GM12878 (cell line): ENCODE results near the gene RIPOR3. TPM values are rescaled to one million over a fixed set of nuclear protein-coding genes. Genes with fewer than 3 reads are reported as not detected.

Experiments used
- ATAC-seq: fragments of 200-7000 bp; cut with Tn5 transposase; 3 replicates; pipeline ENCODE4 v1.9.1; 2020; ENCODE audit warnings: mild to moderate bottlenecking, moderate library complexity
- BruUV-seq: library from RNA; stranded (reverse); fragments of 400-500 nt; replicated peaks from 2 replicates; lab custom pipeline; 2021; lab: Mats Ljungman, UMichigan
- CTCF ChIA-PET: fragments of 300-600 bp; sonication (Branson Sonifier 250); formaldehyde crosslinking; extraction: SDS; loops from one replicate; lab custom pipeline; 2021; ENCODE audit warnings: inconsistent platforms; lab: Yijun Ruan, JAX
- POLR2A ChIA-PET: fragments of 350-600 bp; formaldehyde crosslinking; extraction: SDS; loops from one replicate; lab custom pipeline; 2021; ENCODE audit warnings: inconsistent platforms; lab: Charles Lee
- RAD21 ChIA-PET: fragments of 300-600 bp; sonication (Branson Sonifier 250); formaldehyde crosslinking; loops from one replicate; lab custom pipeline; 2023; ENCODE audit warnings: antibody characterized with exemption; ENCODE audit not compliant: unreplicated experiment; lab: Charles Lee
- SMC1A ChIA-PET: fragments of 300-600 bp; sonication (Branson Sonifier 250); formaldehyde crosslinking; loops from one replicate; lab custom pipeline; 2023; ENCODE audit not compliant: unreplicated experiment, uncharacterized antibody; lab: Charles Lee
- DNase-seq: peaks from one replicate; pipeline ENCODE4 v3.0.0-alpha.2; 2011; ENCODE audit warnings: low read depth, low spot score
- FAIRE-seq: peaks from 3 replicates; lab custom pipeline; 2011; peaks lifted over from hg19 to GRCh38; lab: Jason Lieb, UNC
- H2AFZ ChIP-seq: 2 replicates; pipeline ENCODE4 v1.6.0; 2011; ENCODE audit warnings: low read depth, low read length, control low read depth; ENCODE audit not compliant: control insufficient read depth
- H3K27ac ChIP-seq: 2 replicates; pipeline ENCODE4 v1.5.1; 2011; ENCODE audit warnings: control low read depth; ENCODE audit not compliant: control insufficient read depth, insufficient read depth
- H3K27me3 ChIP-seq, 2 experiments: replicated peaks in 1 of 2; 2 replicates each; pipeline versions ENCODE4 v1.6.0 to v1.6.1; 2011; ENCODE audit warnings: low read length in 1 of 2; ENCODE audit not compliant: control insufficient read depth in 2 of 2, insufficient read depth in 2 of 2
- H3K36me3 ChIP-seq, 2 experiments: 2 replicates each; pipeline ENCODE4 v1.5.1; 2011; ENCODE audit warnings: low read length in 1 of 2; ENCODE audit not compliant: control insufficient read depth in 2 of 2, insufficient read depth in 2 of 2
- H3K4me1 ChIP-seq: 2 replicates; pipeline ENCODE4 v1.6.1; 2011; ENCODE audit warnings: mild to moderate bottlenecking, low read length, moderate library complexity, mixed read lengths; ENCODE audit not compliant: control insufficient read depth, insufficient read depth
- H3K4me2 ChIP-seq: 2 replicates; pipeline ENCODE4 v1.6.0; 2011; ENCODE audit warnings: control low read depth; ENCODE audit not compliant: control insufficient read depth, insufficient read depth
- H3K4me3 ChIP-seq: fragments of 200-600 bp; sonication (generic); 2 replicates; pipeline ENCODE4 v1.5.1; 2016
- H3K79me2 ChIP-seq: 2 replicates; pipeline ENCODE4 v1.6.0; 2011; ENCODE audit warnings: low read length; ENCODE audit not compliant: control insufficient read depth, insufficient read depth
- H3K9ac ChIP-seq: 2 replicates; pipeline ENCODE4 v1.8.0; 2011; ENCODE audit warnings: low read length, control low read depth, mixed read lengths; ENCODE audit not compliant: control insufficient read depth, insufficient read depth
- H3K9me3 ChIP-seq: replicated peaks from 3 replicates; pipeline ENCODE4 v1.5.1; 2011; ENCODE audit warnings: mild to moderate bottlenecking, low read length; ENCODE audit not compliant: control insufficient read depth, insufficient read depth
- H4K20me1 ChIP-seq: 2 replicates; pipeline ENCODE4 v1.6.0; 2011; ENCODE audit not compliant: control insufficient read depth, insufficient read depth
- CHD4 ChIP-seq: fragments of 200-600 bp; sonication (generic); IDR thresholded peaks from 2 replicates; pipeline ENCODE4 v1.6.1; 2016; ENCODE audit warnings: mild to moderate bottlenecking
- CTCF ChIP-seq, 3 experiments: IDR thresholded peaks in 2 of 3; conservative IDR thresholded peaks in 1 of 3; 2 replicates each; pipeline ENCODE4 v1.5.1; 2011; ENCODE audit warnings: low read depth in 3 of 3, low read length in 3 of 3, mild to moderate bottlenecking in 3 of 3, control low read depth in 2 of 3, moderate library complexity in 2 of 3, inconsistent platforms in 1 of 3, mixed read lengths in 1 of 3; ENCODE audit not compliant: control insufficient read depth in 2 of 3, insufficient read depth in 1 of 3; ENCODE audit errors: extremely low read depth in 1 of 3
- HDAC6 ChIP-seq: fragments of 200-600 bp; sonication (generic); IDR thresholded peaks from one replicate; pipeline ENCODE4 v1.8.0; 2017; ENCODE audit warnings: antibody characterized with exemption; ENCODE audit not compliant: unreplicated experiment
- SIN3A ChIP-seq: IDR thresholded peaks from 2 replicates; pipeline ENCODE4 v1.6.1; 2012; ENCODE audit warnings: low read depth, low read length, improper control_type of control experiment
- WGBS: methylation state at CpG from one replicate; pipeline ENCODE4 v1.1.6; 2016; ENCODE audit warnings: low lambda C conversion rate; ENCODE audit not compliant: insufficient replicate concordance, insufficient coverage; ENCODE audit errors: missing lambda C conversion rate; 5-methylcytosine and 5-hydroxymethylcytosine counted together
- in situ Hi-C: fragments of 300-500 bp; cut with MboI; formaldehyde crosslinking; loops from 9 replicates; pipeline ENCODE4 v1.14.3; 2018; ENCODE audit warnings: mixed read lengths
- intact Hi-C: fragments of 100-400 bp; cut with micrococcal nuclease; formaldehyde crosslinking; loops from one replicate; pipeline ENCODE4 v1.14.2; 2022; ENCODE audit not compliant: unreplicated experiment
- polyA plus RNA-seq, 11 experiments: library from polyadenylated mRNA; depleted of rRNA in 4 of 11; unstranded in 6 of 11; stranded (reverse) in 5 of 11; fragments of >200 nt; fragmentation: Nextera tagmentation in 4 of 11; fragmentation: Illumina TruSeq in 1 of 11; extraction: Ambion mirVana in 4 of 11; extraction: Trizol in 1 of 11; gene quantifications; 1 replicate in 1 of 11; 2 replicates in 10 of 11; pipeline versions ENCODE4 v1.2.1 to v1.2.3, GENCODE V29; 2011 to 2016; ENCODE audit warnings: inconsistent platforms in 2 of 11, missing spikeins in 2 of 11, low read depth in 1 of 11
- total RNA-seq, 4 experiments: library from RNA; depleted of rRNA in 3 of 4; stranded (reverse); fragments of >200 nt in 3 of 4; fragmentation: Illumina TruSeq in 1 of 4; extraction: Trizol in 1 of 4; gene quantifications; 2 replicates each; pipeline versions ENCODE4 v1.2.1 to v1.2.3, GENCODE V29; 2013 to 2021

RIPOR3 gene
- total and polyA plus RNA-seq, 10 of the 15 experiments (the other 5 are each of a cell fraction or from before 2014, with no cell fraction given): 0.04 to 0.55 (median 0.12) TPM; not detected in 6

- in situ Hi-C loops (no loop called here), intact Hi-C loops (no loop called here)
- Histone ChIP-seq H3K9ac (no peak overlapping the region), H3K9me3 (no peaks in the 10 kb centered on the region; the same call in 1 of the 3 replicates), H3K4me1 (no peaks in the 10 kb centered on the region), H4K20me1 (no peaks in the 10 kb centered on the region), H2AFZ (no peak overlapping the region), H3K27me3 (no peaks in the 10 kb centered on the region), H3K27ac (no peak overlapping the region), H3K79me2 (no peaks in the 10 kb centered on the region), H3K4me3 (no peak overlapping the region)
- no peak for ATAC-seq
- ChIA-PET POLR2A (no interaction called here), RAD21 (no interaction called here), SMC1A (no interaction called here)
- FAIRE-seq: no peak
- BruUV-seq: no TSS peak
- WGBS: 57% methylated on average over 6 of the region's 6 CpGs
- no peak for TF ChIP-seq CHD4
- no peak for TF ChIP-seq HDAC6
- TF ChIP-seq, all 136 proteins: peak for 0
- no peak for DNase-seq
- Histone ChIP-seq H3K4me2 (no peak overlapping the region), H3K36me3 (no peaks in the 10 kb centered on the region)
- CTCF ChIA-PET: no interaction called here
Observed at GRCh38 chr20:50648651-50649050, 42.7 kb downstream of the RIPOR3 start.

DNA sequence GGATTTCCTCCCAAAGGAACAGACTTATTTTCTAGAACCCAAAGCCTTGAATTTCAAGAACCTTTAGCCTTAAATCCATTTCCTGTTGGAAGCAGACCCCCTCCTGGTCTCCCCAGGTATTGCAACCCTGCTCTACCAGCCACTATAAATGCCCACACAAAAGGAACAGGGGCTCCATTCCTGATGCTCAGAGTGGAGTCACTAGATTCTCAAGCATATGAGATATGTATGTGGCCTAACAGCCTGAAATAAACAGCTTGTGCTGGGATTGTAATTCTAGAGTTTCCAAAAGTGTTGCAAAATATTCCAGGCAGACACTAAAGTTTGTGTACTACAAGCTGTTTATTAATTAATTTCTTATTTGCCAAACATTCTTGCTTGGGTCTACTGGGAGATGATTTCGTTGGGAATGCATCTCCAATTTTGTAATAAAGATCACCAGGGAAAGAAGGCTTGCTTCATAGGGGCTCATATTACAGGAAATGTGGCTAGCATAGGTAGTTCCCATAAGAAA lies 44.8 kb downstream of the RIPOR3 start:
- no peaks in the 10 kb centered on the region for H3K36me3 ChIP-seq
- 0% methylated on average over 1 of the region's 1 CpG for WGBS
- no peaks in the 10 kb centered on the region for H3K4me1 ChIP-seq
- peak in 1 of 3 experiments; percentile 17; a peak in 1 of 6 replicates for TF ChIP-seq CTCF (IDR thresholded peaks at IDR 0.05 in 2 of 3, conservative IDR thresholded peaks at IDR 0.05 in 1 of 3; ENCODE audit: control insufficient read depth in 2 of 3, extremely low read depth in 1 of 3, insufficient read depth in 1 of 3, low read depth in 3 of 3, low read length in 3 of 3)
- TF ChIP-seq SIN3A: no peak
- no peak overlapping the region for H3K9ac ChIP-seq
- ATAC-seq (no peak), FAIRE-seq (no peak), DNase-seq (no peak)
- ChIA-PET RAD21 (no interaction called here), CTCF (no interaction called here), SMC1A (no interaction called here), POLR2A (no interaction called here)
- H3K4me3 ChIP-seq: no peak overlapping the region
- H3K4me2 ChIP-seq: no peak overlapping the region
- no TSS peak for BruUV-seq
- in situ Hi-C loops: no loop called here
- H2AFZ ChIP-seq: no peak overlapping the region
- H4K20me1 ChIP-seq: no peaks in the 10 kb centered on the region
- no peaks in the 10 kb centered on the region for H3K27me3 ChIP-seq
- H3K27ac ChIP-seq: no peak overlapping the region
- no peaks in the 10 kb centered on the region; the same call in 1 of the 3 replicates for H3K9me3 ChIP-seq
- intact Hi-C loops: no loop called here
- H3K79me2 ChIP-seq: no peaks in the 10 kb centered on the region
